GM12878 (cell line): ENCODE results near the gene NFKBIZ. TPM values are rescaled to one million over a fixed set of nuclear protein-coding genes. Genes with fewer than 3 reads are reported as not detected.

Experiments used
- BACH1 ChIP-seq: fragments of 450-650 bp; IDR thresholded peaks from 2 replicates; pipeline ENCODE4 v1.6.1; 2017; ENCODE audit warnings: mild to moderate bottlenecking, borderline replicate concordance
- CBFB ChIP-seq: IDR thresholded peaks from 2 replicates; pipeline ENCODE4 v1.6.1; 2016; ENCODE audit warnings: antibody characterized with exemption, low read depth
- CEBPB ChIP-seq, 2 experiments: fragments of 150-350 bp in 1 of 2; IDR thresholded peaks; 2 replicates each; pipeline ENCODE4 v1.6.1; 2012 to 2014; ENCODE audit warnings: low read depth in 2 of 2, low read length in 2 of 2, borderline replicate concordance in 1 of 2, inconsistent platforms in 1 of 2
- EED ChIP-seq: sonication (generic); IDR thresholded peaks from 2 replicates; pipeline ENCODE4 v1.6.1; 2016; ENCODE audit warnings: antibody characterized with exemption, low read depth
- FOS ChIP-seq: IDR thresholded peaks from 3 replicates; pipeline ENCODE4 v1.6.1; 2011; ENCODE audit warnings: borderline replicate concordance; ENCODE audit not compliant: insufficient read length; ENCODE audit errors: extremely low read depth
- HDAC2 ChIP-seq: fragments of 200-600 bp; sonication (generic); IDR thresholded peaks from 2 replicates; pipeline ENCODE4 v1.6.1; 2017
- HDAC6 ChIP-seq: fragments of 200-600 bp; sonication (generic); IDR thresholded peaks from one replicate; pipeline ENCODE4 v1.8.0; 2017; ENCODE audit warnings: antibody characterized with exemption; ENCODE audit not compliant: unreplicated experiment
- IKZF1 ChIP-seq: fragments of 450-650 bp; conservative IDR thresholded peaks from 2 replicates; pipeline ENCODE4 v1.6.1; 2017; ENCODE audit warnings: antibody characterized with exemption, mild to moderate bottlenecking
- MEF2B ChIP-seq: fragments of 450-650 bp; IDR thresholded peaks from 2 replicates; pipeline ENCODE4 v1.6.1; 2018; ENCODE audit warnings: mild to moderate bottlenecking, moderate library complexity; ENCODE audit not compliant: partially characterized antibody, poor library complexity, severe bottlenecking
- MTA3 ChIP-seq: IDR thresholded peaks from 2 replicates; pipeline ENCODE4 v1.6.1; 2012; ENCODE audit warnings: low read length, inconsistent platforms, borderline replicate concordance
- MYB ChIP-seq: fragments of 150-350 bp; IDR thresholded peaks from 2 replicates; pipeline ENCODE4 v1.6.1; 2014; ENCODE audit warnings: mild to moderate bottlenecking, low read depth, low read length, borderline replicate concordance
- POLR2AphosphoS2 ChIP-seq: IDR thresholded peaks from 2 replicates; pipeline ENCODE4 v1.6.1; 2011; ENCODE audit warnings: low read depth, mild to moderate bottlenecking, low read length, improper control_type of control experiment, moderate library complexity
- RCOR1 ChIP-seq: conservative IDR thresholded peaks from 2 replicates; pipeline ENCODE4 v1.6.1; 2012; ENCODE audit warnings: low read depth, low read length, improper control_type of control experiment
- RUNX3 ChIP-seq: IDR thresholded peaks from 2 replicates; pipeline ENCODE4 v1.6.1; 2012; ENCODE audit warnings: low read length, inconsistent platforms
- SREBF1 ChIP-seq: IDR thresholded peaks from 2 replicates; pipeline ENCODE4 v1.6.1; 2012; ENCODE audit warnings: mild to moderate bottlenecking, low read length
- TCF7 ChIP-seq: IDR thresholded peaks from 2 replicates; pipeline ENCODE4 v1.6.1; 2014; ENCODE audit warnings: antibody characterized with exemption, borderline replicate concordance
- ZBED1 ChIP-seq: IDR thresholded peaks from 2 replicates; pipeline ENCODE4 v1.6.1; 2016; ENCODE audit warnings: borderline replicate concordance
- ZNF384 ChIP-seq: IDR thresholded peaks from 2 replicates; pipeline ENCODE4 v1.6.1; 2012; ENCODE audit warnings: low read depth, mild to moderate bottlenecking, low read length, improper control_type of control experiment, borderline replicate concordance
- polyA plus RNA-seq, 11 experiments: library from polyadenylated mRNA; depleted of rRNA in 4 of 11; unstranded in 6 of 11; stranded (reverse) in 5 of 11; fragments of >200 nt; fragmentation: Nextera tagmentation in 4 of 11; fragmentation: Illumina TruSeq in 1 of 11; extraction: Ambion mirVana in 4 of 11; extraction: Trizol in 1 of 11; gene quantifications; 1 replicate in 1 of 11; 2 replicates in 10 of 11; pipeline versions ENCODE4 v1.2.1 to v1.2.3, GENCODE V29; 2011 to 2016; ENCODE audit warnings: inconsistent platforms in 2 of 11, missing spikeins in 2 of 11, low read depth in 1 of 11
- total RNA-seq, 4 experiments: library from RNA; depleted of rRNA in 3 of 4; stranded (reverse); fragments of >200 nt in 3 of 4; fragmentation: Illumina TruSeq in 1 of 4; extraction: Trizol in 1 of 4; gene quantifications; 2 replicates each; pipeline versions ENCODE4 v1.2.1 to v1.2.3, GENCODE V29; 2013 to 2021
- TF ChIP-seq, protein P1 (sequence below): fragments of 450-650 bp; formaldehyde crosslinking; IDR thresholded peaks from 2 replicates; pipeline ENCODE4 v1.5.0; 2022; ENCODE audit warnings: mild to moderate bottlenecking, missing genetic modification characterization
- TF ChIP-seq, protein P2 (sequence below): fragments of 450-650 bp; IDR thresholded peaks from 2 replicates; pipeline ENCODE4 v1.6.1; 2017; ENCODE audit warnings: mild to moderate bottlenecking, moderate library complexity
- TF ChIP-seq, protein P3 (sequence below): fragments of 450-650 bp; IDR thresholded peaks from 2 replicates; pipeline ENCODE4 v1.6.1; 2017; ENCODE audit warnings: antibody characterized with exemption, mild to moderate bottlenecking, moderate library complexity

The NFKBIZ gene
- total and polyA plus RNA-seq, 10 of the 15 experiments (the other 5 are each of a cell fraction or from before 2014, with no cell fraction given), result 6.3 to 53.8 (median 17.3) TPM

DNA sequence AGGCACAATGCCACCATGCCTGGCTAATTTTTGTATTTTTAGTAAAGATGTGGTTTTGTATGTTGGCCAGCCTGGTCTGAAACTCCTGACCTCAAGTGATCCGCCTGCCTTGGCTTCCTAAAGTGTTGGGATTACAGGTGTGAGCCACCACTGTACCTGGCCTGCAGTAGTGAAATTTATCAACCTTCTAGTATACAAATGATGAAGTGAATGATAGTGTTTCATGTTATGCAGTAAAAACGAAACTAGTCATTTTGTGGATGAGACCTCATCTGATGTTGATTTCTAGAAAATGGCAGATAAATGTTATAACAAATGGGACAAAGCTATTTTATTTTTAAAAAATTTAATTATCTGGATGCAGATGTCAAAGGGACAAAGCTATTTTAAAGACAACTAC, 37.4 kb upstream of the NFKBIZ start (continued):
- TF ChIP-seq, protein P1, sequence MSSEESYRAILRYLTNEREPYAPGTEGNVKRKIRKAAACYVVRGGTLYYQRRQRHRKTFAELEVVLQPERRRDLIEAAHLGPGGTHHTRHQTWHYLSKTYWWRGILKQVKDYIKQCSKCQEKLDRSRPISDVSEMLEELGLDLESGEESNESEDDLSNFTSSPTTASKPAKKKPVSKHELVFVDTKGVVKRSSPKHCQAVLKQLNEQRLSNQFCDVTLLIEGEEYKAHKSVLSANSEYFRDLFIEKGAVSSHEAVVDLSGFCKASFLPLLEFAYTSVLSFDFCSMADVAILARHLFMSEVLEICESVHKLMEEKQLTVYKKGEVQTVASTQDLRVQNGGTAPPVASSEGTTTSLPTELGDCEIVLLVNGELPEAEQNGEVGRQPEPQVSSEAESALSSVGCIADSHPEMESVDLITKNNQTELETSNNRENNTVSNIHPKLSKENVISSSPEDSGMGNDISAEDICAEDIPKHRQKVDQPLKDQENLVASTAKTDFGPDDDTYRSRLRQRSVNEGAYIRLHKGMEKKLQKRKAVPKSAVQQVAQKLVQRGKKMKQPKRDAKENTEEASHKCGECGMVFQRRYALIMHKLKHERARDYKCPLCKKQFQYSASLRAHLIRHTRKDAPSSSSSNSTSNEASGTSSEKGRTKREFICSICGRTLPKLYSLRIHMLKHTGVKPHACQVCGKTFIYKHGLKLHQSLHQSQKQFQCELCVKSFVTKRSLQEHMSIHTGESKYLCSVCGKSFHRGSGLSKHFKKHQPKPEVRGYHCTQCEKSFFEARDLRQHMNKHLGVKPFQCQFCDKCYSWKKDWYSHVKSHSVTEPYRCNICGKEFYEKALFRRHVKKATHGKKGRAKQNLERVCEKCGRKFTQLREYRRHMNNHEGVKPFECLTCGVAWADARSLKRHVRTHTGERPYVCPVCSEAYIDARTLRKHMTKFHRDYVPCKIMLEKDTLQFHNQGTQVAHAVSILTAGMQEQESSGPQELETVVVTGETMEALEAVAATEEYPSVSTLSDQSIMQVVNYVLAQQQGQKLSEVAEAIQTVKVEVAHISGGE, result no peak
- TF ChIP-seq TCF7 (no peak), MEF2B (no peak), SREBF1 (no peak), CEBPB (IDR thresholded peaks at IDR 0.05; ENCODE audit: borderline replicate concordance in 1 of 2, low read depth in 2 of 2, low read length in 2 of 2) (no peak), ZNF384 (no peak), MYB (no peak), POLR2AphosphoS2 (no peak), FOS (no peak), RCOR1 (no peak), ZBED1 (0 out of 2 replicates have a peak, but pooled peaks have one; percentile 29), HDAC2 (no peak), BACH1 (no peak), CBFB (no peak), HDAC6 (no peak), MTA3 (no peak), IKZF1 (no peak), EED (0 out of 2 replicates have a peak, but pooled peaks have one; percentile 33), RUNX3 (peak; percentile 24; the same call in 1 of the 2 replicates)
- TF ChIP-seq, protein P2, sequence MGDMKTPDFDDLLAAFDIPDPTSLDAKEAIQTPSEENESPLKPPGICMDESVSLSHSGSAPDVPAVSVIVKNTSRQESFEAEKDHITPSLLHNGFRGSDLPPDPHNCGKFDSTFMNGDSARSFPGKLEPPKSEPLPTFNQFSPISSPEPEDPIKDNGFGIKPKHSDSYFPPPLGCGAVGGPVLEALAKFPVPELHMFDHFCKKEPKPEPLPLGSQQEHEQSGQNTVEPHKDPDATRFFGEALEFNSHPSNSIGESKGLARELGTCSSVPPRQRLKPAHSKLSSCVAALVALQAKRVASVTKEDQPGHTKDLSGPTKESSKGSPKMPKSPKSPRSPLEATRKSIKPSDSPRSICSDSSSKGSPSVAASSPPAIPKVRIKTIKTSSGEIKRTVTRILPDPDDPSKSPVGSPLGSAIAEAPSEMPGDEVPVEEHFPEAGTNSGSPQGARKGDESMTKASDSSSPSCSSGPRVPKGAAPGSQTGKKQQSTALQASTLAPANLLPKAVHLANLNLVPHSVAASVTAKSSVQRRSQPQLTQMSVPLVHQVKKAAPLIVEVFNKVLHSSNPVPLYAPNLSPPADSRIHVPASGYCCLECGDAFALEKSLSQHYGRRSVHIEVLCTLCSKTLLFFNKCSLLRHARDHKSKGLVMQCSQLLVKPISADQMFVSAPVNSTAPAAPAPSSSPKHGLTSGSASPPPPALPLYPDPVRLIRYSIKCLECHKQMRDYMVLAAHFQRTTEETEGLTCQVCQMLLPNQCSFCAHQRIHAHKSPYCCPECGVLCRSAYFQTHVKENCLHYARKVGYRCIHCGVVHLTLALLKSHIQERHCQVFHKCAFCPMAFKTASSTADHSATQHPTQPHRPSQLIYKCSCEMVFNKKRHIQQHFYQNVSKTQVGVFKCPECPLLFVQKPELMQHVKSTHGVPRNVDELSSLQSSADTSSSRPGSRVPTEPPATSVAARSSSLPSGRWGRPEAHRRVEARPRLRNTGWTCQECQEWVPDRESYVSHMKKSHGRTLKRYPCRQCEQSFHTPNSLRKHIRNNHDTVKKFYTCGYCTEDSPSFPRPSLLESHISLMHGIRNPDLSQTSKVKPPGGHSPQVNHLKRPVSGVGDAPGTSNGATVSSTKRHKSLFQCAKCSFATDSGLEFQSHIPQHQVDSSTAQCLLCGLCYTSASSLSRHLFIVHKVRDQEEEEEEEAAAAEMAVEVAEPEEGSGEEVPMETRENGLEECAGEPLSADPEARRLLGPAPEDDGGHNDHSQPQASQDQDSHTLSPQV, result no peak
- TF ChIP-seq, protein P3, sequence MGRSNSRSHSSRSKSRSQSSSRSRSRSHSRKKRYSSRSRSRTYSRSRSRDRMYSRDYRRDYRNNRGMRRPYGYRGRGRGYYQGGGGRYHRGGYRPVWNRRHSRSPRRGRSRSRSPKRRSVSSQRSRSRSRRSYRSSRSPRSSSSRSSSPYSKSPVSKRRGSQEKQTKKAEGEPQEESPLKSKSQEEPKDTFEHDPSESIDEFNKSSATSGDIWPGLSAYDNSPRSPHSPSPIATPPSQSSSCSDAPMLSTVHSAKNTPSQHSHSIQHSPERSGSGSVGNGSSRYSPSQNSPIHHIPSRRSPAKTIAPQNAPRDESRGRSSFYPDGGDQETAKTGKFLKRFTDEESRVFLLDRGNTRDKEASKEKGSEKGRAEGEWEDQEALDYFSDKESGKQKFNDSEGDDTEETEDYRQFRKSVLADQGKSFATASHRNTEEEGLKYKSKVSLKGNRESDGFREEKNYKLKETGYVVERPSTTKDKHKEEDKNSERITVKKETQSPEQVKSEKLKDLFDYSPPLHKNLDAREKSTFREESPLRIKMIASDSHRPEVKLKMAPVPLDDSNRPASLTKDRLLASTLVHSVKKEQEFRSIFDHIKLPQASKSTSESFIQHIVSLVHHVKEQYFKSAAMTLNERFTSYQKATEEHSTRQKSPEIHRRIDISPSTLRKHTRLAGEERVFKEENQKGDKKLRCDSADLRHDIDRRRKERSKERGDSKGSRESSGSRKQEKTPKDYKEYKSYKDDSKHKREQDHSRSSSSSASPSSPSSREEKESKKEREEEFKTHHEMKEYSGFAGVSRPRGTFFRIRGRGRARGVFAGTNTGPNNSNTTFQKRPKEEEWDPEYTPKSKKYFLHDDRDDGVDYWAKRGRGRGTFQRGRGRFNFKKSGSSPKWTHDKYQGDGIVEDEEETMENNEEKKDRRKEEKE, result no peak
- TF ChIP-seq, all 136 proteins: peak for 4
